AML-193 (cell line): ENCODE data around the gene CAMTA1.
"Not testable (repeated sequence)": the region's sequence is repeated elsewhere in the genome, so short reads cannot be mapped to it uniquely, and the experiment has no call there.

Source experiments
- DNase-seq, 2 experiments: peaks; one replicate each; lab custom pipeline; 2025; lab: John Stamatoyannopoulos, UW

The CAMTA1 gene

GRCh38 chr1:7108251-7108650 lies 323.0 kb downstream of the CAMTA1 start:
- peak; percentile 1 to 22 for DNase-seq

- DNase-seq = no peak
These were observed 324.6 kb downstream of the CAMTA1 start for GRCh38 chr1:7109901-7110300.

- DNase-seq = no peak
These were observed 325.1 kb downstream of the CAMTA1 start for GRCh38 chr1:7110321-7110720.

GRCh38 chr1:7111853-7112252 lies 326.6 kb downstream of the CAMTA1 start:
- DNase-seq = no peak

GRCh38 chr1:7113136-7113535 lies 327.9 kb downstream of the CAMTA1 start:
- no peak for DNase-seq

GRCh38 chr1:7113822-7114221 lies 328.6 kb downstream of the CAMTA1 start:
- no peak for DNase-seq

- no peak for DNase-seq
These were observed 330.7 kb downstream of the CAMTA1 start for GRCh38 chr1:7116001-7116400.

- peak; percentile 33 to 34 for DNase-seq
These were observed 332.4 kb downstream of the CAMTA1 start for GRCh38 chr1:7117399-7118281.

GRCh38 chr1:7119156-7119555 lies 333.9 kb downstream of the CAMTA1 start:
- DNase-seq = no peak

GRCh38 chr1:7120863-7121621 lies 335.8 kb downstream of the CAMTA1 start:
- peak; percentile 2 to 18 for DNase-seq

GRCh38 chr1:7121622-7121988 lies 336.4 kb downstream of the CAMTA1 start:
- DNase-seq = no peak

GRCh38 chr1:7127322-7128075 lies 342.2 kb downstream of the CAMTA1 start:
- DNase-seq = peak; percentile 87 to 88

GRCh38 chr1:7128293-7128692 lies 343.0 kb downstream of the CAMTA1 start:
- DNase-seq = no peak

GRCh38 chr1:7130127-7130526 lies 344.9 kb downstream of the CAMTA1 start:
- no peak for DNase-seq

GRCh38 chr1:7135493-7135892 lies 350.2 kb downstream of the CAMTA1 start:
- DNase-seq = no peak

- no peak for DNase-seq
These were observed 351.1 kb downstream of the CAMTA1 start for GRCh38 chr1:7136166-7136953.

GRCh38 chr1:7140251-7140650 lies 355.0 kb downstream of the CAMTA1 start:
- no peak for DNase-seq

- DNase-seq = no peak
These were observed 360.7 kb downstream of the CAMTA1 start for GRCh38 chr1:7145947-7146346.

- no peak for DNase-seq
These were observed 361.5 kb downstream of the CAMTA1 start for GRCh38 chr1:7146710-7147109.

- not testable (repeated sequence) for DNase-seq
These were observed 362.5 kb downstream of the CAMTA1 start for GRCh38 chr1:7147581-7148282.
